ENCODE measurements around the gene IFT27.

The IFT27 gene

DNA sequence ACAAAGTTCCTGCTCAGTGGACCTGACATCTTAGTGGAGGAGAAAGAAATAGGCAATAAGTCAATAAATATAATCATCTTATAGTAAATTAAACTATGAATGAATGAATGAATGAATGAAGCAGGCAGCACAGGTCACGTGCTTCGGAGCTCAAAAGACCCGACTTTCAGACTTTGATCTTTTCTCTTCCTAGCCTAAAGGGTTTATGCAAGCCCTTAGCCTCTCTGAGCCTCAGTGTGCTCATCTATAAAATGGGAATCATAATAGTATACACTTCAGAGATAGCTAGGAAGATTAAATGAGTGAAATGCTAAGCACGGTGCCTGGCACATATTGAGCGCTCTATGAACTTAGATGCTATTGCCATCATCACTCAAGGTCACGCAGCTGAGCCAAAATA, 33.4 kb upstream of the IFT27 start:
- H3K4me3 ChIP-seq (ENCODE audit: low read length): no peak overlapping the region
- DNase-seq (ENCODE audit: low read depth): no peak
- TF ChIP-seq, protein P1, sequence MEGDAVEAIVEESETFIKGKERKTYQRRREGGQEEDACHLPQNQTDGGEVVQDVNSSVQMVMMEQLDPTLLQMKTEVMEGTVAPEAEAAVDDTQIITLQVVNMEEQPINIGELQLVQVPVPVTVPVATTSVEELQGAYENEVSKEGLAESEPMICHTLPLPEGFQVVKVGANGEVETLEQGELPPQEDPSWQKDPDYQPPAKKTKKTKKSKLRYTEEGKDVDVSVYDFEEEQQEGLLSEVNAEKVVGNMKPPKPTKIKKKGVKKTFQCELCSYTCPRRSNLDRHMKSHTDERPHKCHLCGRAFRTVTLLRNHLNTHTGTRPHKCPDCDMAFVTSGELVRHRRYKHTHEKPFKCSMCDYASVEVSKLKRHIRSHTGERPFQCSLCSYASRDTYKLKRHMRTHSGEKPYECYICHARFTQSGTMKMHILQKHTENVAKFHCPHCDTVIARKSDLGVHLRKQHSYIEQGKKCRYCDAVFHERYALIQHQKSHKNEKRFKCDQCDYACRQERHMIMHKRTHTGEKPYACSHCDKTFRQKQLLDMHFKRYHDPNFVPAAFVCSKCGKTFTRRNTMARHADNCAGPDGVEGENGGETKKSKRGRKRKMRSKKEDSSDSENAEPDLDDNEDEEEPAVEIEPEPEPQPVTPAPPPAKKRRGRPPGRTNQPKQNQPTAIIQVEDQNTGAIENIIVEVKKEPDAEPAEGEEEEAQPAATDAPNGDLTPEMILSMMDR (IDR thresholded peaks at IDR 0.05; ENCODE audit: insufficient read depth, low read depth, low read length, missing control alignments): no peak

DNA sequence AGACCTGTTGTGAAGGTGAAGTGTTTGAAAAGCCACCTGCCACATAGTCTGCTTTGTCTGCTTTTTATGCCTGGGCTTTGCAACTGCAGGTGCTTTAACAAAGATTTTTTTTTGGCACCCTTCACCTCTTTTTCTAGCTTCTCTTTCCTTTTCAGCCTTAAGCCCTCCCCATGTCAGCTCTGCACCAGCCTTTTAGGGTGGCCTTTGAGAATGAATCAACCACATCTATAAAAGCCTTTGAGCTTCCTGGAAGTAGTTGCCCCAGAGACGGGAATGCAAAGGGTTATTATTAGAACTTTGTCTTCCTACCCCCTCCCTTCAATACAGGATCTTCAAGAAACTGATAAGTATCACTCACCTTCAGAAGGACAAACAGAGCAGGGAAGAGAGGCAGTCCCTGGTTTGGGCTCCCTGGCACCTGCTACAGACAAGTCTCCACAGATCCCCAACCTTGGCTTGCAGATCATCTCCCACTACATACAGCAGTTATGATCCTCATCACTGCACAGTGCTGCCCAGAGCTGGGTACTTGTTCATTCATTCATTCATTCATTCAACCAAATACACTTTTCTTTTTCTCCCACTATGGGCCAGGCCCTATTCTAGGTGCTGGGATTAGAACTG, 32.9 kb upstream of the IFT27 start:
- no peak for DNase-seq (ENCODE audit: low read depth)
- no peak overlapping the region for H3K4me3 ChIP-seq (ENCODE audit: low read length)
- TF ChIP-seq, protein P1 (IDR thresholded peaks at IDR 0.05; ENCODE audit: insufficient read depth, low read depth, low read length, missing control alignments): no peak

DNA sequence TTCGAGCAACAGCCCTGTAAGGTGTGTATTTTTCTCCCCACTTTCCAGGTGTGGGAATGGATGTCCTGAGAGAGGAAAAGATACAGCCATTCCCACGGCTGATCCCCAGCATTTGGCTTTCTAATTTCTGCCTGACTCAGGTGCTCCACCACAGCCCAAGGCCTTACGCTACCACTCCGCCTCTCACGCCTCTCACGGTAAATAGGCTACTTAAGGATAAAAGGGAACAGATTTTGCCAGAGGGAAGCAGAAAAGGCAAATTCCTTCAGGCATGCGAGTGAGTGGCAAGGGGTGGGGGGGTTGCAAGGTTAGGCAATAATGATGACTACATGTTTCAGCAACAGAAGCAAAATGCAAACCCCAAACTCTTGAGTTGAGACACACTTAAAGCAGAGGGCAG, 31.7 kb upstream of the IFT27 start:
- DNase-seq (ENCODE audit: low read depth): peak; percentile 34

GRCh38 chr22:36806835-36807234, 30.9 kb upstream of the IFT27 start:
- TF ChIP-seq, protein P1 (IDR thresholded peaks at IDR 0.05; ENCODE audit: insufficient read depth, low read depth, low read length, missing control alignments): no peak
- H3K4me3 ChIP-seq (ENCODE audit: low read length): no peak overlapping the region
- no peak for DNase-seq (ENCODE audit: low read depth)

More for the DNA sequence above, 31.7 kb upstream of the IFT27 start:
- no peak overlapping the region for H3K4me3 ChIP-seq (ENCODE audit: low read length)
- TF ChIP-seq, protein P1 (IDR thresholded peaks at IDR 0.05; ENCODE audit: insufficient read depth, low read depth, low read length, missing control alignments): no peak

GRCh38 chr22:36803358-36803757, 27.4 kb upstream of the IFT27 start:
- no peak for DNase-seq (ENCODE audit: low read depth)
- H3K4me3 ChIP-seq (ENCODE audit: low read length): no peak overlapping the region
- TF ChIP-seq, protein P1 (IDR thresholded peaks at IDR 0.05; ENCODE audit: insufficient read depth, low read depth, low read length, missing control alignments): no peak

GRCh38 chr22:36798674-36799066, 22.8 kb upstream of the IFT27 start:
- TF ChIP-seq, protein P1 (IDR thresholded peaks at IDR 0.05; ENCODE audit: insufficient read depth, low read depth, low read length, missing control alignments): no peak
- H3K4me3 ChIP-seq (ENCODE audit: low read length): no peak overlapping the region
- no peak for DNase-seq (ENCODE audit: low read depth)

Measured in epithelial cell of esophagus (primary cell).